LoVo (cell line): ENCODE data around the gene N4BP2.

Source experiments
- DNase-seq: peaks from one replicate; pipeline ENCODE4 v3.0.0-alpha.2; 2016; ENCODE audit warnings: low spot score

The N4BP2 gene

GRCh38 chr4:40192114-40193015, 135.7 kb downstream of the N4BP2 start:
- DNase-seq, result no peak

- DNase-seq, result no peak
These were observed 136.4 kb downstream of the N4BP2 start for GRCh38 chr4:40193016-40193571.

- DNase-seq, result no peak
These were observed 136.9 kb downstream of the N4BP2 start for GRCh38 chr4:40193578-40193977.

DNA sequence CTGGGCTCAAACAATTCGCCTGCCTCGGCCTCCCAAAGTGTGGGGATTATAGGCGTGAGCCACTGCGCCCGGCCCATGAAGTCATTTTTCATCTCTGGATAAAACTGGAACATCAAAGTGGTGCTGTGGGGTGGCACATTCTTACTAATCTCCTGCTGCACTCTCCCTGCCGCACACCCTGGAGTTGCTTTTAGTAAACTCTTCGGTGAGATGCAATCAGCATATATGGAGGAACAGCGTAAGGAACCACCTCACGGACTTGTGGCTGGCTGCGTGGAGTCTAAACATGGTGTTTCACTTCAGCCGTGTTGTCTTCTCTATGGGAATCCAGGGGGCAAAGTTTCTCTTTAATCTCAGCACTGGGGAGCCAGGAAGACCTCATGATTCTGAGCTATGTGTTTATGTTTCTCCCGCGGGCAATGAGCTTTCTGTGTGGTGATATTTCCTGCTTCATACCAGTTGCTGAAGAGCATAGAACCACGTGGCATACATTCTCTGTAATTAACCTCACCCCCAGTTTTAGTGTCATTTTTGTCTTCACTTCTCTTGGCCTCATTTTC, 138.0 kb downstream of the N4BP2 start:
- DNase-seq, result no peak

GRCh38 chr4:40195182-40196177, 138.8 kb downstream of the N4BP2 start:
- no peak for DNase-seq

GRCh38 chr4:40196272-40196671, 139.6 kb downstream of the N4BP2 start:
- no peak for DNase-seq

GRCh38 chr4:40196724-40197281, 140.2 kb downstream of the N4BP2 start, which contains the start of gene RHOH:
Gene RHOH (plus strand): TSS chr4:40197031. CDS start chr4:40243387, 46,356 bp downstream.
- no peak for DNase-seq

GRCh38 chr4:40197879-40198689, 141.4 kb downstream of the N4BP2 start:
- DNase-seq, result no peak

DNA sequence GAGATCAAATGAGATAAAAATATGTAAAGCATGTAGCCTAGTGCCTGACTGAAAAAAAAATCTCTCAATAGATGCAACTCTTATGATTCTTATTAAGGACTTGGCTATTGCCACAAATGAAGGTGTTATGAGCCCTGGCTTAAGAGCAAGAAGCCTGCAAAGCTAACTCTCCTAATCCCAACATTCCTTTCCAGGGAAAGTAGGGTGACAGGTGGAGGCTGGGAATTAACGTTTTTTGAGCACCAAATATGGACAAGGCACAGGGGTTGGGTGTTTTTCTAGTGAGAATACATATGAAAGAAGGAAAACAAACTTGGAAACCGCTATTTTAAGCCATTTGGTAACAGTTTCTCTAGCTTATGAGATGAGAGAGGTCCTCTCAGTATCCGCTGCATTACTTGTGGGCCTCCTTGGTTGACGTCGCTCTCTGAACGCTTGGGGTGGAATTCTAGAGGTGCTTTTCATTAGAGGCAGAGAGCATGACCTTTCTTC, 142.6 kb downstream of the N4BP2 start:
- DNase-seq, result no peak

- DNase-seq, result no peak
These were observed 143.6 kb downstream of the N4BP2 start for GRCh38 chr4:40199999-40200874.

GRCh38 chr4:40200875-40201801, 144.5 kb downstream of the N4BP2 start:
- no peak for DNase-seq

GRCh38 chr4:40201898-40202297, 145.2 kb downstream of the N4BP2 start:
- DNase-seq, result no peak

DNA sequence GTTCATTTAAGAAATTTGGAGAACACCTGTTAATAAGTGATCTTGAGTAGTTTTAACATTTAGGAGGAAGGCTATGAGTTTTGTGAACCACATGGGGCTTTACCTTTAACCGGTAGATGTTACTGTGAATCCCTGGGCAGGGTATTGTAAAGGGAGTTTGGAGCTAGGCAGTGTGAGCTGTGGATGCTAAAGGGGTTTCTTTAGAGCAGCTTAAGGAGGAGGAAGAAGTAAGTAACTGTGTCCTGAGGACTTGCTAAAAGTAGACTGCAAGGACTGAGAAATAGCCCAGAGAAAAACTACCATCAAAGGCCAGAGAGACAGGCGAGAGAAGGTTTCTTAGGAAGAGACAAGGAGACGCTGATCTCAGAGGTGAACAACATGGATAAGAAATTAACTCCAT, 145.8 kb downstream of the N4BP2 start:
- no peak for DNase-seq

DNA sequence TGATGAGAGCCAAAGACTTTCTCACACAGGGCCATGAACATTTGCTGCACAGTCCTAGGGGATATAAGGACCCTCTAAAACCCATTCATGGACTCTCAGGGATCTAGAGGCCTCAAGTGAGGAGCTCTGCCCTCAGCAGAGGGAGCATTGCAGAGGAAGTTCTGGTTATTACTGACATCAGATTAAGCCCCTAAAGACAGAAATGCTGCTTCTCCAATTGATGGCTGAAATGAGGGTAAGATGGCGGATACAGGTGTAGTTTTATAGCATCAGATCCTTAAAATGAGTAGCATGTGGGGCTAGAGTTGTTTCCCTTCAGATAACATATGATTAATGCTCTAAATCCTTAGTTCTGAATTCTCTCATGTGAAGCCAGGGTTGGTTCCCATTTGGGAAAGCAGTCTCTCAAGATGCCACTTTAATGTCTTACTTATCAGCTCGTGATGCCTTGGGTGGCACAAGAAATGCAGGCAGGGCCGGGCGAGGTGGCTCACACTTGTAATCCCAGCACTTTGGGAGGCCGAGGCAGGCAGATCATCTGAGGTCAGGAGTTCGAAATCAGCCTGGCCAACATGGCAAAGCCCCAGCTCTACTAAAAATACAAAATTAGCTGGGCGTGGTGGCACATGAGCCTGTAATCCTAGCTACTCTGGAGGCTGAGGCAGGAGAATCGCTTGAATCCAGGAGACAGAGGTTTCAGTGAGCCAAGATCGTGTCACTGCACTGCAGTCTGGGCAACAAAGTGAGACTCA, 148.0 kb downstream of the N4BP2 start:
- no peak for DNase-seq

GRCh38 chr4:40205259-40206198, 148.9 kb downstream of the N4BP2 start:
- no peak for DNase-seq

DNA sequence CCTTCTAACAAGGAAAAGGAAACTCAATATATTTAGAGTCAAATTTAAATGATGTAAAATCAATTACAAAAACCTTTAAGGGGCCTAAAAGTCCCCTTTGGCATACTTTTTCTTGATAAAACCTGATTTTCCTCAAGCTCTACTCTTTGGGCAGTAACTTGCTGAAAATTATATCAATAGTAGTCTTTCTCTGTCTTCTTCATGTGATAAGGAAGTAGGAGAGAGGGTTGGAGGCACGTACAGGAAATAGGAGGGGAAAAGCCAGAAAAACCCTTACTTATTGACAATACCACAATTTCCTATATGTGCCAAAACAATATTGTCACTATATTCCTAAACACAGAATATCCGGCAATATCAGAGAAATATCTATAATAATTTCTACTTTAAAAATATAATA, 149.8 kb downstream of the N4BP2 start:
- no peak for DNase-seq
